ENCODE results near the gene NUTM2D.
"Not testable (repeated sequence)": the region's sequence is repeated elsewhere in the genome, so short reads cannot be mapped to it uniquely, and the experiment has no call there.

DNA sequence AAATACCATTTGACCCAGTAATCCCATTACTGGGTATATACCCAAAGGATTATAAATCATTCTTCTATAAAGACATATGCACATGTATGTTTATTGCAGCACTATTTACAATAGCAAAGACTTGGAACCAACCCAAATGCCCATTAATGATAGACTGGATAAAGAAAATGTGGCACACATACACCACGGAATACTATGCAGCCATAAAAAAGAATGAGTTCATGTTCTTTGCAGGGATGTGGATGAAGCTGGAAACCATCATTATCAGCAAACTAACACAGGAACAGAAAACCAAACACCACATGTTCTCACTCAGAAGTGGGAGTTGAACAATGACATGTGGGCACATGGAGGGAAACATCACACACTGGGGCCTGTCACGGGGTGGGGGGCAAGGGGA is 7.4 kb upstream of the NUTM2D start:
- TF ChIP-seq POLR2A (IDR thresholded peaks at IDR 0.05; ENCODE audit: low read depth, low read length); TAF1 (IDR thresholded peaks at IDR 0.05; ENCODE audit: low read depth, low read length); POLR2AphosphoS5 (IDR thresholded peaks at IDR 0.05; ENCODE audit: low read depth, low read length); SPI1 (IDR thresholded peaks at IDR 0.05; ENCODE audit: low read depth, low read length); POU2F2 (IDR thresholded peaks at IDR 0.05; ENCODE audit: low read depth, low read length); PAX5 (IDR thresholded peaks at IDR 0.05; ENCODE audit: insufficient read depth, low read length, severe bottlenecking): not testable (repeated sequence)
